ENCODE data around the gene CRYL1. TPM values are rescaled to one million over a fixed set of nuclear protein-coding genes. Genes with fewer than 3 reads are reported as not detected.

The CRYL1 gene, protein sequence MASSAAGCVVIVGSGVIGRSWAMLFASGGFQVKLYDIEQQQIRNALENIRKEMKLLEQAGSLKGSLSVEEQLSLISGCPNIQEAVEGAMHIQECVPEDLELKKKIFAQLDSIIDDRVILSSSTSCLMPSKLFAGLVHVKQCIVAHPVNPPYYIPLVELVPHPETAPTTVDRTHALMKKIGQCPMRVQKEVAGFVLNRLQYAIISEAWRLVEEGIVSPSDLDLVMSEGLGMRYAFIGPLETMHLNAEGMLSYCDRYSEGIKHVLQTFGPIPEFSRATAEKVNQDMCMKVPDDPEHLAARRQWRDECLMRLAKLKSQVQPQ
- 14.2 and 21.3 TPM in 2 replicates for total RNA-seq (ENCODE audit: low replicate concordance)

DNA sequence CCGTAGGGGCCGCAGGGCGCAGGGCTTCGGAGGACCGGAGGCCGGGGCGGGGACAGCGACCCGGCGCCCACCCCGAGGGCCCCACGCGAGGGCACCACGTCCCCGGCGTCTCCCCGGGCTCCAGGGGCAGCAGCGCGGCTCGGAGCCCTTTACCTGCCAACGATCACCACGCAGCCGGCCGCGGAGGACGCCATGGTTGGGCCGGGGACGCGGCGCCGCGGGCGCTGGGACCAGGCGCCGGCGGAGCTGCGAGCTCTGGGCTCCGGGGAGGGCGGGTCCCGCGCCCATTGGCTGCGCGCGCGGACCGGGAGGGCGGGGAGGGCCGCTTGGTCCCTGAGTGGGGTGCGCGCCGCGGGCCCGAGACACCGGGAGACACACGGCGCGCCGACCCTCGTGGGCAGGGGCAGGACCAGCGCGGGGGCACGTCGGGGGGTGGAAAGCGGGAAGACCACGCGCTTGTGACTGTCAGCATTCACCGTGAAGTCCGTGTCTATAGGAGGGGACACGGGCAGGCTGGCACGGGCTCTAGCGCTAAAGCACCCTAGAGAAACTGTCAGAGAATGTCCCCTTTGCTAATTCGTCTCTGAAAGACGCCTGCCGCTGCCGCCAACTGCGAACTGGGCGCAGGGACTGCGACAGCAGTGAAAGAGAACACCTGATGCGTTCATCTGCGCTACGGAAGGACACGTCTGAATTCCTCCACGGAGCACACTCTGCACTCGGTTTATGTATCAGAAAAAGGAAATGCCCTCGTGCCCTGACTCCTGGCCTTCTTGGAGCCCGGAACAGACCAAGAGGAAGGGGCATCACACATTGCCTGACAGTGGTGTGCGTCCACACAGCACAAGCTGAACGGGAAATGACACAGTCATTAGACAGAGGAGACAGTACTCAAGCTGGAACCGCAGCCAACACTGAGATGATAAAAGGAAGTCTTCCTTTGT lies at the start of gene CRYL1:
TSS of gene CRYL1 (minus strand) at position 257 of the 944 bp plus-strand sequence. CDS start at position 194, 63 bp downstream.
- no peak for TF ChIP-seq CTCF (IDR thresholded peaks at IDR 0.05; ENCODE audit: insufficient read depth, low read length)
- peak within 1 kb of the TSS; percentile 80 for H3K4me3 ChIP-seq (ENCODE audit: low read depth, low read length)
- peak; percentile 48 for DNase-seq (ENCODE audit: low read depth)

GRCh38 chr13:20573636-20574035 lies 48.0 kb upstream of the CRYL1 start:
- no peak for TF ChIP-seq CTCF (IDR thresholded peaks at IDR 0.05; ENCODE audit: insufficient read depth, low read length)
- H3K4me3 ChIP-seq (ENCODE audit: low read depth, low read length) = no peak overlapping the region
- DNase-seq (ENCODE audit: low read depth) = no peak

- DNase-seq (ENCODE audit: low read depth) = no peak
- no peak for TF ChIP-seq CTCF (IDR thresholded peaks at IDR 0.05; ENCODE audit: insufficient read depth, low read length)
- no peak overlapping the region for H3K4me3 ChIP-seq (ENCODE audit: low read depth, low read length)
Observed at GRCh38 chr13:20573186-20573585, 47.5 kb upstream of the CRYL1 start.

GRCh38 chr13:20571676-20572075 lies 46.0 kb upstream of the CRYL1 start:
- no peak overlapping the region for H3K4me3 ChIP-seq (ENCODE audit: low read depth, low read length)
- TF ChIP-seq CTCF (IDR thresholded peaks at IDR 0.05; ENCODE audit: insufficient read depth, low read length) = no peak
- DNase-seq (ENCODE audit: low read depth) = no peak

- no peak for TF ChIP-seq CTCF (IDR thresholded peaks at IDR 0.05; ENCODE audit: insufficient read depth, low read length)
- DNase-seq (ENCODE audit: low read depth) = peak; percentile 68
- H3K4me3 ChIP-seq (ENCODE audit: low read depth, low read length) = no peak overlapping the region
Observed at GRCh38 chr13:20570517-20570916, 44.9 kb upstream of the CRYL1 start.

DNA sequence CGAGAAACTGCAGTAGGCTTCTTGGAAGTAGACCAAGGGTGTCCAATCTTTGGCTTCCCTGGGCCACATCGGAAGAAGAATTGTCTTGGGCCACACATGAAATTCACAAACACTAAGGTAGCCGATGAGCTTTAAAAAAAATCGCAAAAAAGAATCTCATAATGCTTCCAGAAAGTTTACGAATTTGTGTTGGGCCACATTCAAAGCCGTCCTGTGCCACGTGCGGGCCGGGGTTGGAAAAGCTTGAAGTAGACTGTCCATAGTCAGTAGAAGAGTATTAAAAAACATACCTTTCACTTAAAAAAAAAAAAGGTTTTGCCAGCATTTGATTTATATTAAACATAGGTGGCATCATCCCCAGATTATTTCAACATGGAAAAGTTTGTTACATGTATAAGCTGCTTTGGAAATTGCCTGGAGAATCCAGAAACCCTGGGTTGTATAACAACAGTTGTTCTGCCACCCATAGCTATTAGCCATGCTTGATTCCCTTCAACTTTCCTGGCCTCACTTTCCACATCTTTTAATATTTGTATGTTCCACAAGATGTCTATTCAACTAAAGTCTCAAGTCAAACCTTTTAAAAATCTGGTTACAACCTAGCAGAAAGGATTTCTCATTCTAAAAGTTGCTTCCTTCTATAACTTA lies 42.3 kb upstream of the CRYL1 start:
- no peak for TF ChIP-seq CTCF (IDR thresholded peaks at IDR 0.05; ENCODE audit: insufficient read depth, low read length)
- H3K4me3 ChIP-seq (ENCODE audit: low read depth, low read length) = peak overlapping the region; percentile 83
- DNase-seq (ENCODE audit: low read depth) = peak; percentile 29

Data from fibroblast of the aortic adventitia (primary cell).